ENCODE data around the gene ZNRF1.

Gene ZNRF1

GRCh38 chr16:74998481-74999218 lies at the start of gene ZNRF1:
Gene ZNRF1, plus strand, starts transcription at chr16:74999024. Its CDS starts 648 bp downstream, at chr16:74999672.
- peak; percentile 47 for DNase-seq (ENCODE audit: low read depth)
- peak; percentile 74 for TF ChIP-seq CTCF (IDR thresholded peaks at IDR 0.05; ENCODE audit: control insufficient read depth, extremely low read depth, insufficient read depth)
- peak within 1 kb of the TSS; percentile 69 for H3K4me3 ChIP-seq (ENCODE audit: low read depth, low read length)

- TF ChIP-seq CTCF (IDR thresholded peaks at IDR 0.05; ENCODE audit: control insufficient read depth, extremely low read depth, insufficient read depth), result no peak
- H3K4me3 ChIP-seq (ENCODE audit: low read depth, low read length), result no peak overlapping the region
- DNase-seq (ENCODE audit: low read depth), result no peak
These were observed 49.5 kb upstream of the ZNRF1 start for GRCh38 chr16:74949309-74949708.

GRCh38 chr16:74950511-74950910 lies 48.3 kb upstream of the ZNRF1 start:
- TF ChIP-seq CTCF (IDR thresholded peaks at IDR 0.05; ENCODE audit: control insufficient read depth, extremely low read depth, insufficient read depth), result no peak
- DNase-seq (ENCODE audit: low read depth), result no peak
- H3K4me3 ChIP-seq (ENCODE audit: low read depth, low read length), result no peak overlapping the region

GRCh38 chr16:74951206-74951605 lies 47.6 kb upstream of the ZNRF1 start:
- DNase-seq (ENCODE audit: low read depth), result no peak
- H3K4me3 ChIP-seq (ENCODE audit: low read depth, low read length), result no peak overlapping the region
- TF ChIP-seq CTCF (IDR thresholded peaks at IDR 0.05; ENCODE audit: control insufficient read depth, extremely low read depth, insufficient read depth), result no peak

- DNase-seq (ENCODE audit: low read depth), result no peak
- TF ChIP-seq CTCF (IDR thresholded peaks at IDR 0.05; ENCODE audit: control insufficient read depth, extremely low read depth, insufficient read depth), result no peak
- H3K4me3 ChIP-seq (ENCODE audit: low read depth, low read length), result no peak overlapping the region
These were observed 47.1 kb upstream of the ZNRF1 start for GRCh38 chr16:74951681-74952080.

GRCh38 chr16:74954763-74955162 lies 44.1 kb upstream of the ZNRF1 start:
- DNase-seq (ENCODE audit: low read depth), result no peak
- H3K4me3 ChIP-seq (ENCODE audit: low read depth, low read length), result no peak overlapping the region
- TF ChIP-seq CTCF (IDR thresholded peaks at IDR 0.05; ENCODE audit: control insufficient read depth, extremely low read depth, insufficient read depth), result no peak

- no peak overlapping the region for H3K4me3 ChIP-seq (ENCODE audit: low read depth, low read length)
- no peak for TF ChIP-seq CTCF (IDR thresholded peaks at IDR 0.05; ENCODE audit: control insufficient read depth, extremely low read depth, insufficient read depth)
- DNase-seq (ENCODE audit: low read depth), result no peak
These were observed 25.5 kb upstream of the ZNRF1 start for GRCh38 chr16:74973304-74973703.

All from LNCaP clone FGC (cell line).